ENCODE data around the gene ZNF829. TPM values are rescaled to one million over a fixed set of nuclear protein-coding genes. Genes with fewer than 3 reads are reported as not detected.

The ZNF829 gene
- total RNA-seq, 2 donors from 2014 or later, result 3.2 to 3.3 TPM

- H3K27me3 ChIP-seq (replicated peaks; ENCODE audit: insufficient read depth), result no peaks in the 10 kb centered on the region
- TF ChIP-seq CTCF (IDR thresholded peaks at IDR 0.05) (no peak), POLR2AphosphoS5 (IDR thresholded peaks at IDR 0.05) (no peak), POLR2A (IDR thresholded peaks at IDR 0.05) (no peak)
- no peak overlapping the region for H3K4me3 ChIP-seq
- DNase-seq (ENCODE audit: low spot score), result no peak
- WGBS, result 100% methylated on average over 2 of the region's 2 CpGs
- no peak overlapping the region for H3K27ac ChIP-seq
- H3K4me1 ChIP-seq (replicated peaks), result no peaks in the 10 kb centered on the region
- intact Hi-C loops (cut with DNase I), result no loop called here
- H3K9me3 ChIP-seq, result peaks cover 10% of the 10 kb centered on the region
- peaks cover 12 to 23% of the 10 kb centered on the region in 2 donors for H3K36me3 ChIP-seq
Observed at GRCh38 chr19:36894849-36895383, 21.2 kb downstream of the ZNF829 start.

DNA sequence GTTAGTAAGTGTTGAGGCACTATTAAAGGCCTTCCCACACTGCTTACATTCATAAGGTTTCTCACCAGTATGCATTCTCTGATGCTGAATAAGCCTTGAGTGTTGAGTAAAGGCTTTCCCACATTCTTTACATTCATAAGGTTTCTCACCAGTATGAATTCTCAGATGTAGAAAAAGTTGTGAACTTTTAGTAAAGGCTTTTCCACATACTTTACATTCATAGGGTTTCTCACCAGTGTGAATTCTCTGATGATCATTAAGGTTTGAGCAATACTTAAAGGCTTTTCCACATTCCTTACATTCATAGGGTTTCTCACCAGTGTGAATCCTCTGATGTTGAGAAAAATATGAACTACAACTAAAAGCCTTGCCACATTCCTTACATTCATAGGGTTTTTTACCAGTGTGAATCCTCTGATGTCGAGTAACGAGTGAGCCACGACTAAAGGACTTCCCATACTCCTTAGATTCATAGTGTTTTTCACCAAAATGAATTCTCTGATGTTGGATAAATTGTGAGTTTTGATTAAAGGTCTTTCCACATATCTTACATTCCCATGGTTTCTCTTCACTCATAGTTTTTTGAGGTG is 24.2 kb downstream of the ZNF829 start:
- DNase-seq (ENCODE audit: low spot score), result no peak
- TF ChIP-seq POLR2A (IDR thresholded peaks at IDR 0.05) (no peak), CTCF (IDR thresholded peaks at IDR 0.05) (no peak), POLR2AphosphoS5 (IDR thresholded peaks at IDR 0.05) (no peak)
- 98% methylated on average over 3 of the region's 3 CpGs for WGBS
- intact Hi-C loops (cut with DNase I), result no loop called here
- H3K27ac ChIP-seq, result no peak overlapping the region
- H3K4me1 ChIP-seq (replicated peaks), result no peaks in the 10 kb centered on the region
- H3K27me3 ChIP-seq (replicated peaks; ENCODE audit: insufficient read depth), result no peaks in the 10 kb centered on the region
- peaks cover 10% of the 10 kb centered on the region for H3K9me3 ChIP-seq
- H3K4me3 ChIP-seq, result no peak overlapping the region
- H3K36me3 ChIP-seq, result peaks cover 12 to 17% of the 10 kb centered on the region in 2 donors

DNA sequence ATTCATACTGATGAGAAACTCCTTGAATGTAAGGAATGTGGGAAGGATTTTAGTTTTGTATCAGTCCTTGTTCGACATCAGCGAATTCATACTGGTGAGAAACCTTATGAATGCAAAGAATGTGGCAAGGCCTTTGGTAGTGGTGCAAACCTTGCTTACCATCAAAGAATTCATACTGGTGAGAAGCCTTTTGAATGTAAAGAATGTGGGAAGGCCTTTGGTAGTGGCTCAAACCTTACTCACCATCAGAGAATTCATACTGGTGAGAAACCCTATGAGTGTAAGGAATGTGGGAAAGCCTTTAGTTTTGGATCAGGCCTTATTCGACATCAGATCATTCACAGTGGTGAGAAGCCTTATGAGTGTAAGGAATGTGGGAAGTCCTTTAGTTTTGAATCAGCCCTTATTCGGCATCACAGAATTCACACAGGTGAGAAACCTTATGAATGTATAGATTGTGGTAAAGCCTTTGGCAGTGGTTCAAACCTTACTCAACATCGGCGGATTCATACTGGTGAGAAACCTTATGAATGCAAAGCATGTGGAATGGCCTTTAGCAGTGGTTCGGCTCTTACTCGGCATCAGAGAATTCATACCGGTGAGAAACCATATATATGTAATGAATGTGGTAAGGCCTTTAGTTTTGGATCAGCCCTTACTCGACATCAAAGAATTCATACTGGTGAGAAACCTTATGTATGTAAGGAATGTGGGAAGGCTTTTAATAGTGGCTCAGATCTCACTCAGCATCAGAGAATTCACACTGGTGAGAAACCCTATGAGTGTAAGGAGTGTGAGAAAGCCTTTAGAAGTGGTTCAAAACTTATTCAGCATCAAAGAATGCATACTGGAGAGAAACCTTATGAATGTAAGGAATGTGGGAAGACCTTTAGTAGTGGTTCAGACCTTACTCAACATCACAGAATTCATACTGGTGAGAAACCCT is 38.8 kb downstream of the ZNF829 start:
- peaks cover 0 to 18% of the 10 kb centered on the region in 2 donors for H3K36me3 ChIP-seq
- no peak for DNase-seq (ENCODE audit: low spot score)
- no peak for TF ChIP-seq POLR2AphosphoS5 (IDR thresholded peaks at IDR 0.05)
- no peak for TF ChIP-seq CTCF (IDR thresholded peaks at IDR 0.05)
- TF ChIP-seq POLR2A (IDR thresholded peaks at IDR 0.05), result no peak

GRCh38 chr19:36851898-36852297 is 64.2 kb downstream of the ZNF829 start:
- no peak overlapping the region for H3K27ac ChIP-seq
- H3K9me3 ChIP-seq, result no peaks in the 10 kb centered on the region
- WGBS, result 97% methylated on average over 3 of the region's 3 CpGs
- DNase-seq (ENCODE audit: low spot score), result no peak
- intact Hi-C loops (cut with DNase I), result loop anchor here (2.0 to 5.0 kb wide), 2 partner anchors 65 to 185 kb away; partner anchors contain the start of genes ZNF461, ZNF568 and ZNF829
- no peaks in the 10 kb centered on the region for H3K4me1 ChIP-seq (replicated peaks)
- H3K36me3 ChIP-seq, result no peaks in the 10 kb centered on the region
- no peak overlapping the region for H3K4me3 ChIP-seq
- no peak for TF ChIP-seq CTCF (IDR thresholded peaks at IDR 0.05)
- no peak for TF ChIP-seq POLR2A (IDR thresholded peaks at IDR 0.05)
- TF ChIP-seq POLR2AphosphoS5 (IDR thresholded peaks at IDR 0.05), result no peak
- H3K27me3 ChIP-seq (replicated peaks; ENCODE audit: insufficient read depth), result no peaks in the 10 kb centered on the region

More for the DNA sequence above, 38.8 kb downstream of the ZNF829 start:
- no peak overlapping the region for H3K4me3 ChIP-seq
- intact Hi-C loops (cut with DNase I), result no loop called here
- no peaks in the 10 kb centered on the region for H3K27me3 ChIP-seq (replicated peaks; ENCODE audit: insufficient read depth)
- WGBS, result 97% methylated on average over 10 of the region's 10 CpGs
- peaks cover 12% of the 10 kb centered on the region for H3K9me3 ChIP-seq
- no peaks in the 10 kb centered on the region for H3K4me1 ChIP-seq (replicated peaks)
- H3K27ac ChIP-seq, result no peak overlapping the region
